Parathyroid adenoma (tissue), 2 donors: ENCODE results near the gene SLX9.
"Not testable (repeated sequence)": the region's sequence is repeated elsewhere in the genome, so short reads cannot be mapped to it uniquely, and the experiment has no call there.

Source experiments
- H2AFZ ChIP-seq: fragments of 300-600 bp; sonication (generic); one replicate; pipeline ENCODE4 v1.7.0; 2017; ENCODE audit warnings: antibody characterized with exemption, mild to moderate bottlenecking
- H3K27ac ChIP-seq: fragments of 300-600 bp; sonication (generic); one replicate; pipeline ENCODE4 v1.7.0; 2017
- H3K27me3 ChIP-seq: fragments of 300-600 bp; sonication (generic); one replicate; pipeline ENCODE4 v1.7.0; 2017; ENCODE audit warnings: low read length; ENCODE audit not compliant: control insufficient read depth, insufficient read depth
- H3K36me3 ChIP-seq: fragments of 300-600 bp; sonication (generic); one replicate; pipeline ENCODE4 v1.7.0; 2017; ENCODE audit warnings: low read length; ENCODE audit not compliant: control insufficient read depth, insufficient read depth
- H3K4me1 ChIP-seq: fragments of 300-600 bp; sonication (generic); one replicate; pipeline ENCODE4 v1.7.0; 2017; ENCODE audit warnings: control low read depth
- H3K4me2 ChIP-seq: fragments of 300-600 bp; sonication (generic); one replicate; pipeline ENCODE4 v1.7.0; 2017; ENCODE audit warnings: low read length
- H3K4me3 ChIP-seq: fragments of 300-600 bp; sonication (generic); one replicate; pipeline ENCODE4 v1.7.0; 2017; ENCODE audit warnings: low read depth, low read length
- H3K79me2 ChIP-seq: fragments of 300-600 bp; sonication (generic); one replicate; pipeline ENCODE4 v1.7.0; 2017; ENCODE audit warnings: control low read depth
- H3K9ac ChIP-seq: fragments of 300-600 bp; sonication (generic); one replicate; pipeline ENCODE4 v1.7.0; 2017; ENCODE audit warnings: mild to moderate bottlenecking
- H3K9me3 ChIP-seq: fragments of 300-600 bp; sonication (generic); one replicate; pipeline ENCODE4 v1.7.0; 2017; ENCODE audit warnings: low read length; ENCODE audit not compliant: control insufficient read depth
- CTCF ChIP-seq: fragments of 300-600 bp; sonication (generic); IDR thresholded peaks from one replicate; pipeline ENCODE4 v1.7.0; 2017; ENCODE audit warnings: antibody characterized with exemption, mild to moderate bottlenecking
- donor health status: primary hyperparathyroidism.

Gene SLX9

GRCh38 chr21:44975720-44976555, 36.1 kb downstream of the SLX9 start:
- Histone ChIP-seq H3K27me3 (no peaks in the 10 kb centered on the region), H3K27ac (no peak overlapping the region), H3K36me3 (no peaks in the 10 kb centered on the region), H2AFZ (no peak overlapping the region), H3K4me1 (no peaks in the 10 kb centered on the region), H3K79me2 (no peaks in the 10 kb centered on the region), H3K9ac (no peak overlapping the region), H3K4me2 (no peak overlapping the region), H3K4me3 (no peak overlapping the region), H3K9me3 (no peaks in the 10 kb centered on the region)
- no peak for TF ChIP-seq CTCF

DNA sequence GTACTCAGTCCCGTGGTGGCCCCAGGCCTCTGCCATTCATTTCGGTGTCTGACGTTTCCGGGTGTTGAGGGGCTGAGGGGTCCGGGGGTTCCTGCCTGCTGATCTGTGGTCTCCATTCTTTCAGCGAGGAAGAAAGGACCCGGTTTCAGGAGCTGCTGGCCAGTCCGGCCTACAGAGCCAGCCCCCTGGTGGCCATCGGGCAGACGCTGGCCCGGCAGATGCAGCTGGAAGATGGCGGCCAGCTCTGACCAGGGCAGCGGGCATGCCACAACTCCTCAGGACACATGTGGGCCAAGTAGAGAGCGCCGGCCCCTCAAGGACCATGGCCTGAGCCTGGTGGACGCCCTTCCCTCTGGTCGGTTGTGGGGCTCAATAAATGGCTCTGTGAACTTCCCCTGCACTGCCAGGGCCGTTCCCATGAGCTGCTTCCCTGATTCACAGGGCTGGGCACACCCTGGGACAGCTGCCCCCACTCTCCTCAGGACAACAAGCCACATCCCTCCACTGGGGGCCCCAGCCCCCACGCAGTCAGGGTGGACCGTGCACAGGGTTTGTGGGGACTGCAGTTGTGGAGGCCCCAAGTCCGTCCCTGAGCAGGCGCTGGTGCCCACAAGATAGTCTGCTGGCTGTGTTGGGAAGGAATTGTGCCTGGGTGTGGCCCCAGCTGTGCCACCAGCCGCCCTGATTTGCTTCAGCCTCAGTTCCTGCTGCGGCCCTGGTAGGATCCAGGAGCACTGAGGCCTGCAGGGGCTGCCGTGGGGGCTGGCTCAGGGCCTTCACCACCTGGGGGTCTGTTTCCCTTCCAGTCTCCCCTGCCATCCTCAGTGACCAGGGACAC, 36.9 kb downstream of the SLX9 start:
- not testable (repeated sequence) for H3K4me1 ChIP-seq, H3K79me2 ChIP-seq, H3K36me3 ChIP-seq, H3K27ac ChIP-seq, H3K27me3 ChIP-seq, H2AFZ ChIP-seq, H3K4me3 ChIP-seq, H3K9ac ChIP-seq, H3K9me3 ChIP-seq, H3K4me2 ChIP-seq

- Histone ChIP-seq H3K4me3 (no peak overlapping the region), H3K27me3 (no peaks in the 10 kb centered on the region), H3K9ac (no peak overlapping the region), H3K4me2 (no peak overlapping the region), H3K36me3 (no peaks in the 10 kb centered on the region), H3K9me3 (no peaks in the 10 kb centered on the region), H2AFZ (no peak overlapping the region), H3K79me2 (no peaks in the 10 kb centered on the region), H3K27ac (no peak overlapping the region), H3K4me1 (no peaks in the 10 kb centered on the region)
- TF ChIP-seq CTCF, result no peak
Measured at GRCh38 chr21:44977616-44978340, 37.9 kb downstream of the SLX9 start.

DNA sequence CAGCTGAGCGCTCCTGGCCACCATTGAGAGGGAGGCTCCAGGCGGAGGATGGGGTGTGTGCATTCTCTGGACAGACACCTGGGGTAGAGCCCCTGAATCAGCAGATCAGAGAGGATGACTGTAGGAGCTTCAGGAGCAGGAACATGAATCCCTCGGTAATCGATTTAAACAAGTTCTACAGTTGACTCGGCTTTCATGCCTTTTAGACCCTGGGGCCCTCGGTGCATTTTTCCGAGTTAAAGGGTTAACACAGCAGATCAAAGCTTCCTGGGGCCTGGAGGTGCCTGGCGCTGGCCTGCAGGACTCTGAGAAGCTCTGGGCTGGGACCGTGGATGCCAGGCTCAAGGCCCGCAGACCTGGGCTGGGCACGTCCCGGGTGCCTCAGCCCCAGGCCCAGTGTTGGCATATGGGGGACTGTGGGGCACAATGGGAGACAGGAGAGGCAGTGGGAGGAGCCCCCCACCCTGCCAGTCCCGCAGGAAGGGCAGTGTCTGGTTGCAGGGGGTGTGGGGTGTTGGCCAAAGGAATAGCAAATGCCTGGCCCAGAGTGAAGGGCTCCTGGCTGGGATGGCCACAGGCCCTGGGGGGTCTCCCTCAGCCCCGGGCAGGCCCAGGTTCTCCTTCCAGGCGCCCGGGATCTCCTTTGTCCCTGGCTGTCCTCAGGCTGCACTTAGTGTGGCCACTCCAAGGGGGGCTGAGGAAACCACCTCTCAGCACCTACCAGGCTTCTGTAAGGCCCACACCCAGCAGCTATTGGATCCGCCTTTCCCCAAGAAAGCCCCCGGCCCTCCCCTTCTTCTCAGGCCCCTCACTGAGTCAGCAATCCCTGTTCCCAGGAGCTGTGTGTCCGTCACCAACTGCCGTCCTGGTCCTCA, 40.1 kb downstream of the SLX9 start:
- H3K9ac ChIP-seq, result no peak overlapping the region
- no peak overlapping the region for H3K4me3 ChIP-seq
- no peaks in the 10 kb centered on the region for H3K79me2 ChIP-seq
- no peak overlapping the region for H3K4me2 ChIP-seq
- H3K9me3 ChIP-seq, result no peaks in the 10 kb centered on the region
- TF ChIP-seq CTCF, result no peak
- no peaks in the 10 kb centered on the region for H3K36me3 ChIP-seq
- H3K4me1 ChIP-seq, result no peaks in the 10 kb centered on the region
- no peak overlapping the region for H2AFZ ChIP-seq
- no peak overlapping the region for H3K27ac ChIP-seq
- H3K27me3 ChIP-seq, result no peaks in the 10 kb centered on the region
